GM21576 (cell line): Measurements from ENCODE around the gene LGMN.

ENCODE experiments used
- ATAC-seq: cut with Tn5 transposase; IDR thresholded peaks from one replicate; pipeline ENCODE4 v1.9.1; 2021; ENCODE audit warnings: mild to moderate bottlenecking, moderate library complexity; ENCODE audit not compliant: unreplicated experiment

The LGMN gene

GRCh38 chr14:92655419-92656201 is 92.8 kb downstream of the LGMN start:
- no peak for ATAC-seq

- no peak for ATAC-seq
Measured at GRCh38 chr14:92654239-92654901, 94.1 kb downstream of the LGMN start.
